Trophoblast cell (in vitro differentiated cells and primary cell): ENCODE measurements around the gene ZNF410.

Experiments
- DNase-seq, 2 donors: peaks; one replicate each; pipeline ENCODE4 v3.0.0-alpha.2; 2016
- H2AFZ ChIP-seq: 2 replicates; pipeline ENCODE4 v1.6.1; 2013; ENCODE audit warnings: low read length, moderate library complexity, mild to moderate bottlenecking; ENCODE audit not compliant: insufficient read depth, poor library complexity
- H2AK5ac ChIP-seq: 2 replicates; pipeline ENCODE4 v1.6.1; 2013; ENCODE audit warnings: mild to moderate bottlenecking, low read length
- H2BK120ac ChIP-seq: 2 replicates; pipeline ENCODE4 v1.6.1; 2013; ENCODE audit warnings: low read length, mild to moderate bottlenecking, moderate library complexity; ENCODE audit not compliant: insufficient read depth, poor library complexity
- H2BK12ac ChIP-seq: 2 replicates; pipeline ENCODE4 v1.6.1; 2013; ENCODE audit warnings: mild to moderate bottlenecking, low read length, moderate library complexity
- H2BK5ac ChIP-seq: 2 replicates; pipeline ENCODE4 v1.6.1; 2013; ENCODE audit warnings: low read length, low read depth, moderate library complexity, mild to moderate bottlenecking; ENCODE audit not compliant: poor library complexity
- H3K14ac ChIP-seq: 2 replicates; pipeline ENCODE4 v1.6.1; 2013; ENCODE audit warnings: mild to moderate bottlenecking, low read length
- H3K18ac ChIP-seq: 2 replicates; pipeline ENCODE4 v1.6.1; 2013; ENCODE audit warnings: mild to moderate bottlenecking, low read length
- H3K23ac ChIP-seq: 2 replicates; pipeline ENCODE4 v1.6.1; 2013; ENCODE audit warnings: low read length
- H3K27ac ChIP-seq: 2 replicates; pipeline ENCODE4 v1.5.1; 2013; ENCODE audit warnings: low read depth, mild to moderate bottlenecking, inconsistent platforms, low read length, moderate library complexity
- H3K27me3 ChIP-seq: 2 replicates; pipeline ENCODE4 v1.6.1; 2013; ENCODE audit warnings: inconsistent platforms, mild to moderate bottlenecking, low read length, moderate library complexity; ENCODE audit not compliant: insufficient read depth
- H3K36me3 ChIP-seq, 2 experiments: 1 replicate in 1 of 2; 2 replicates in 1 of 2; pipeline ENCODE4 v1.6.1; 2013; ENCODE audit warnings: low read length in 2 of 2, mild to moderate bottlenecking in 2 of 2, moderate library complexity in 1 of 2; ENCODE audit not compliant: insufficient read depth in 2 of 2, control insufficient read depth in 1 of 2
- H3K4ac ChIP-seq: 2 replicates; pipeline ENCODE4 v1.6.1; 2013; ENCODE audit warnings: low read depth, mild to moderate bottlenecking, low read length, moderate library complexity
- H3K4me1 ChIP-seq, 2 experiments: 1 replicate in 1 of 2; 2 replicates in 1 of 2; pipeline ENCODE4 v1.6.1; 2013; ENCODE audit warnings: low read length in 2 of 2, mild to moderate bottlenecking in 2 of 2, moderate library complexity in 1 of 2; ENCODE audit not compliant: insufficient read depth in 2 of 2, control insufficient read depth in 1 of 2
- H3K4me2 ChIP-seq: 2 replicates; pipeline ENCODE4 v1.6.1; 2013; ENCODE audit warnings: inconsistent platforms, mild to moderate bottlenecking, low read length, moderate library complexity
- H3K4me3 ChIP-seq: 2 replicates; pipeline ENCODE4 v1.5.1; 2013; ENCODE audit warnings: mild to moderate bottlenecking, low read depth, low read length, inconsistent platforms
- H3K79me1 ChIP-seq: one replicate; pipeline ENCODE4 v1.6.1; 2013; ENCODE audit warnings: low read length
- H3K79me2 ChIP-seq: 2 replicates; pipeline ENCODE4 v1.6.1; 2013; ENCODE audit warnings: low read length, mild to moderate bottlenecking; ENCODE audit not compliant: control insufficient read depth, insufficient read depth, poor library complexity
- H3K9ac ChIP-seq: 2 replicates; pipeline ENCODE4 v1.6.1; 2013; ENCODE audit warnings: mild to moderate bottlenecking, low read length
- H3K9me3 ChIP-seq: 2 replicates; pipeline ENCODE4 v1.6.1; 2013; ENCODE audit warnings: low read depth, mild to moderate bottlenecking, control low read depth, inconsistent platforms, low read length; ENCODE audit not compliant: insufficient read depth
- H4K12ac ChIP-seq: 2 replicates; pipeline ENCODE4 v1.6.1; 2013; ENCODE audit warnings: low read depth, mild to moderate bottlenecking, low read length, moderate library complexity
- H4K8ac ChIP-seq: 2 replicates; pipeline ENCODE4 v1.6.1; 2013; ENCODE audit warnings: low read depth, mild to moderate bottlenecking, low read length, moderate library complexity
- H4K91ac ChIP-seq: one replicate; pipeline ENCODE4 v1.6.1; 2013; ENCODE audit warnings: low read depth, mild to moderate bottlenecking, low read length, moderate library complexity
- WGBS: extraction: QIAGEN DNeasy Blood & Tissue Kit; methylation state at CpG from one replicate; pipeline ENCODE4 v1.1.7; 2013; ENCODE audit warnings: missing lambda C conversion rate; ENCODE audit not compliant: insufficient read length, insufficient coverage; ENCODE audit errors: extremely low coverage; 5-methylcytosine and 5-hydroxymethylcytosine counted together

The ZNF410 gene

GRCh38 chr14:73903028-73903427, 16.4 kb downstream of the ZNF410 start:
- H3K18ac ChIP-seq = no peak overlapping the region
- H3K4me3 ChIP-seq = no peak overlapping the region
- no peaks in the 10 kb centered on the region for H3K9me3 ChIP-seq
- no peak overlapping the region for H4K8ac ChIP-seq
- no peak overlapping the region for H2BK12ac ChIP-seq
- no peaks in the 10 kb centered on the region for H3K27me3 ChIP-seq
- no peak overlapping the region for H4K12ac ChIP-seq
- H2AFZ ChIP-seq = no peak overlapping the region
- H3K9ac ChIP-seq = no peak overlapping the region
- no peaks in the 10 kb centered on the region for H3K79me1 ChIP-seq
- no peaks in the 10 kb centered on the region for H3K4me1 ChIP-seq
- H2AK5ac ChIP-seq = no peak overlapping the region
- no peaks in the 10 kb centered on the region for H3K79me2 ChIP-seq
- H3K4me2 ChIP-seq = no peak overlapping the region
- H3K4ac ChIP-seq = no peak overlapping the region
- H4K91ac ChIP-seq = no peak overlapping the region
- H3K36me3 ChIP-seq = peaks cover 33 to 48% of the 10 kb centered on the region in 2 experiments
- H3K27ac ChIP-seq = no peak overlapping the region
- no peak for DNase-seq
- WGBS = no CpG with 5 or more reads among the region's 3 CpGs
- no peak overlapping the region for H3K14ac ChIP-seq
- no peak overlapping the region for H2BK120ac ChIP-seq
- H2BK5ac ChIP-seq = no peak overlapping the region
- H3K23ac ChIP-seq = no peak overlapping the region

- no peak overlapping the region for H3K4ac ChIP-seq
- no peak overlapping the region for H3K9ac ChIP-seq
- H3K36me3 ChIP-seq = peaks cover 28 to 57% of the 10 kb centered on the region in 2 experiments
- H3K79me2 ChIP-seq = no peaks in the 10 kb centered on the region
- H3K4me2 ChIP-seq = no peak overlapping the region
- no peak overlapping the region for H4K8ac ChIP-seq
- DNase-seq = no peak
- no peak overlapping the region for H3K14ac ChIP-seq
- no peak overlapping the region for H3K23ac ChIP-seq
- no peak overlapping the region for H2AK5ac ChIP-seq
- no peaks in the 10 kb centered on the region for H3K4me1 ChIP-seq
- no peak overlapping the region for H2BK12ac ChIP-seq
- H2AFZ ChIP-seq = no peak overlapping the region
- H3K27ac ChIP-seq = no peak overlapping the region
- H3K4me3 ChIP-seq = no peak overlapping the region
- no peaks in the 10 kb centered on the region for H3K79me1 ChIP-seq
- WGBS = no CpG with 5 or more reads among the region's 1 CpG
- no peak overlapping the region for H2BK5ac ChIP-seq
- no peaks in the 10 kb centered on the region for H3K27me3 ChIP-seq
- no peak overlapping the region for H4K12ac ChIP-seq
- no peak overlapping the region for H3K18ac ChIP-seq
- no peaks in the 10 kb centered on the region for H3K9me3 ChIP-seq
- H4K91ac ChIP-seq = no peak overlapping the region
- no peak overlapping the region for H2BK120ac ChIP-seq
These were observed 23.0 kb downstream of the ZNF410 start for GRCh38 chr14:73909681-73910080.

GRCh38 chr14:73913256-73913655, 26.6 kb downstream of the ZNF410 start:
- DNase-seq = no peak
- Histone ChIP-seq H4K8ac (no peak overlapping the region), H3K14ac (no peak overlapping the region), H3K9me3 (no peaks in the 10 kb centered on the region), H3K4me1 (no peaks in the 10 kb centered on the region), H3K9ac (no peak overlapping the region), H2AK5ac (no peak overlapping the region), H2BK120ac (no peak overlapping the region), H4K12ac (no peak overlapping the region), H3K18ac (no peak overlapping the region), H2BK12ac (no peak overlapping the region), H4K91ac (no peak overlapping the region), H3K4me3 (no peak overlapping the region), H2AFZ (no peak overlapping the region), H3K23ac (no peak overlapping the region), H3K4me2 (no peak overlapping the region), H3K79me2 (no peaks in the 10 kb centered on the region), H3K4ac (no peak overlapping the region), H3K79me1 (no peaks in the 10 kb centered on the region), H3K27me3 (no peaks in the 10 kb centered on the region), H3K36me3 (peaks cover 25 to 47% of the 10 kb centered on the region in 2 experiments), H2BK5ac (no peak overlapping the region), H3K27ac (no peak overlapping the region)
- WGBS = no CpG with 5 or more reads among the region's 3 CpGs

DNA sequence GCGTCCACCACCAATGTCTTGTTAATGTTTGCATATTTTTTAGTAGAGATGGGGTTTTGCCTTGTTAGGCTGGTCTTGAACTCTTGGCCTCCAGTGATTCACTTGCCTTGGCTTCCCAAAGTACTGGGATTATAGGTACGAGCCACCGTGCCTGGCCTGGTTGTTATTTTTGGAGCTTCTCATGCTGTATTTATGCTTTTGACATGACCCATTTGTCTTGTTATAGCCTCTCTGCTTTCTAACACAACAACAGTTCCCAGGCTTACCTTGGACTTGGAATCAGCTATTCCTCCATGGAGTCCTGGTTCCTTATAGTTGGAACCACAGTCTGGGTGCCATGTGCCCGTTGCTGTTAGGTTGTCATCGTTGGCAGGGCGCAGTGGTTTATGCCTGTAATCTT, 29.7 kb downstream of the ZNF410 start:
- H3K27me3 ChIP-seq = no peaks in the 10 kb centered on the region
- H3K36me3 ChIP-seq = peaks cover 25 to 39% of the 10 kb centered on the region in 2 experiments
- no peak overlapping the region for H2BK120ac ChIP-seq
- H4K8ac ChIP-seq = no peak overlapping the region
- H3K4me2 ChIP-seq = no peak overlapping the region
- no peak overlapping the region for H2BK12ac ChIP-seq
- DNase-seq = no peak
- H3K9ac ChIP-seq = no peak overlapping the region
- H3K23ac ChIP-seq = no peak overlapping the region
- no peaks in the 10 kb centered on the region for H3K9me3 ChIP-seq
- no peak overlapping the region for H2AK5ac ChIP-seq
- no CpG with 5 or more reads among the region's 6 CpGs for WGBS
- no peaks in the 10 kb centered on the region for H3K79me2 ChIP-seq
- H3K79me1 ChIP-seq = no peaks in the 10 kb centered on the region
- H3K4me3 ChIP-seq = no peak overlapping the region
- no peak overlapping the region for H3K27ac ChIP-seq
- no peak overlapping the region for H3K18ac ChIP-seq
- no peak overlapping the region for H4K91ac ChIP-seq
- no peaks in the 10 kb centered on the region for H3K4me1 ChIP-seq
- H3K14ac ChIP-seq = no peak overlapping the region
- no peak overlapping the region for H4K12ac ChIP-seq
- H3K4ac ChIP-seq = no peak overlapping the region
- H2AFZ ChIP-seq = no peak overlapping the region
- H2BK5ac ChIP-seq = no peak overlapping the region
